Brain microvascular endothelial cell (primary cell): Measurements from ENCODE around the gene CD151.

Source experiments
- DNase-seq: peaks from one replicate; pipeline ENCODE4 v3.0.0-alpha.2; 2020
- H3K27ac ChIP-seq: fragments of 250-450 bp; sonication (Bioruptor Pico); 2 replicates; pipeline ENCODE4 v1.5.1; 2020; ENCODE audit warnings: mild to moderate bottlenecking, moderate library complexity
- H3K27me3 ChIP-seq: fragments of 250-450 bp; sonication (Bioruptor Pico); replicated peaks from 2 replicates; pipeline ENCODE4 v1.5.1; 2020; ENCODE audit warnings: mild to moderate bottlenecking
- H3K36me3 ChIP-seq: fragments of 250-450 bp; sonication (Bioruptor Pico); replicated peaks from 2 replicates; pipeline ENCODE4 v1.5.1; 2020; ENCODE audit warnings: mild to moderate bottlenecking
- H3K4me3 ChIP-seq: 2 replicates; pipeline ENCODE4 v1.5.1; 2011; ENCODE audit warnings: low read depth, mild to moderate bottlenecking, control low read depth, low read length, moderate library complexity
- in situ Hi-C: cut with HindIII; loops from 2 replicates; pipeline ENCODE4 v1.10.0; 2017; ENCODE audit warnings: low sequenced_read_pairs, low pct_ligation_motif_present
- TF ChIP-seq, protein P1 (sequence below): IDR thresholded peaks from 2 replicates; pipeline ENCODE4 v1.5.1; 2011; ENCODE audit warnings: low read depth, mild to moderate bottlenecking, moderate library complexity, low read length, control low read depth, inconsistent platforms; ENCODE audit errors: missing control alignments

The CD151 gene

DNA sequence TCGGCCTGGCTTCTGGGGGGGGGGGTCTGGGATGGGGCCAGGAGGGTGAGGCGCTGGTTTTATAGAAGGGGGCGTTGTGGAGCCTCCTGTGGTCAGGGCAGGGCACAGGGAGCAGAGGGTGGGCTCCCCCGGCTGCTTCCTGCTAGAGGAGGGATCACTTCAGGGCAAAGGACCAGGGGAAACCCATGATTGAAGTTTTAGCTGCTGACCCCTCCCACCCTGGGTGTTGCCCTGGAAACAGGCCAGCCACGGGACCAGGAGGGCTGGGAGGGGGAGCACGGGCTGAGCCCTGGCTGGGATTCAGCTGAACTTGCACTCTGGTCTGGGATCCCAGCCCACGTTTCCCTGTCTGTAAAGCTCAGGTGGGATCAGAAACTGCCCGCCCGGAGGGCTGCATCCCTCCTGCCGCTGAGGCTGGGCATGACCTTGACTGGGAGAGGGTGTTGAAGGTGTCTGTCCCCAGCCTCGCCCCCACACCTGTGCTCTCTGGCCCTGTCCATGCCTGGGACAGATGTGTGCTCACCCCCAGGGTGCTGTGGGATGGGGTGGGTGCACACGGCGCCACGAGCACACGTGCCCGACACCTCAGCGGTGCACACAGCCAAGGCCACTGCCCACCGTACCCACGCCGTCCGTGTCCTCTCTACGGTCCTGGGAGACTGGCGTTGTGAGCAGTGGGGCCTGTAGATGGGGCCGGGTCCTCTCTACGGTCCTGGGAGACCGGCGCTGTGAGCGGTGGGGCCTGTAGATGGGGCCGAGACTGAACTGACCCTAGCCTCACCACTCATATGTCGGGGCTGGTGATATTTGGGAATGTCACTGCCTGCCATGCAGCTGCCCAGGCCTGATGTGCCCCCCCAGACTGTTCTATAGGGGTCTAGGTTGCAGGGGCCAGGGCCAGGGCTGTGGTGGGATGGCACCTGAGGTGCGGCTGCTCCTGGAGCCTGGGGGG is 12.2 kb downstream of the CD151 start:
- no peak overlapping the region for H3K27ac ChIP-seq
- DNase-seq: no peak
- H3K4me3 ChIP-seq: peak overlapping the region; percentile 91

DNA sequence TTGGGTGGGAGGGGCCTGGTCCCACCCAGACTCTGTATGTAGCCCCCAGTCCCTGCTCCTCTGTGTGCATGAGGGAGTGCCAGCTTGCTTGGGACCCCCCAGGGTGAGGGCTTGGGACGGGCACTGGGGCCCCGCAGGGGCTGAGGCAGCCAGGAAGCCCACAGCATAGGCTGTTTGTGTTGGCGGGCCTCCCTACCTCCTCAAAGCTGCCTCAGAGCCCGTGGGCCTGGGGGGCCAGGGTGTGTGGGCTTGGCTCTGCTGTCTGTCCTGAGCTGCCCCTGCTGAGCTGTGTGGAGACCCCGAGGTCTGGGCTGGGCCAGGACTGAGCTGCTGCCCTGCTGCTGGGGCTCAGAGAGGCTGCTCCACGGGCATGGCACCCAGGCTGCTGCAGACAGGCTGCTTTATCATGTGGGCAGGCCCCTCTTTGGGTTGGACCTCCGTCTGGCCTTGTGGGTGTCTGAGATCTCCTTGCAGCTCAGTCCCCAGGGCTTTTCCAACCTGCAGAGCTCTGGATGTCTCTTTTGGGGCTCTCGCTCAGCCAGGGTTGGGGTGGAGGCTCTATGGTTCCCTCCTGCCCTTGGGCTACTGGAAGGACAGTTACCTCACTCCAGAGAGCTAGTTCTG is 13.2 kb downstream of the CD151 start:
- no peak for DNase-seq
- no peak overlapping the region for H3K27ac ChIP-seq
- H3K27me3 ChIP-seq: no peaks in the 10 kb centered on the region
- in situ Hi-C loops: no loop called here
- peaks cover 3% of the 10 kb centered on the region for H3K36me3 ChIP-seq
- peak overlapping the region; percentile 15 for H3K4me3 ChIP-seq
- TF ChIP-seq, protein P1, sequence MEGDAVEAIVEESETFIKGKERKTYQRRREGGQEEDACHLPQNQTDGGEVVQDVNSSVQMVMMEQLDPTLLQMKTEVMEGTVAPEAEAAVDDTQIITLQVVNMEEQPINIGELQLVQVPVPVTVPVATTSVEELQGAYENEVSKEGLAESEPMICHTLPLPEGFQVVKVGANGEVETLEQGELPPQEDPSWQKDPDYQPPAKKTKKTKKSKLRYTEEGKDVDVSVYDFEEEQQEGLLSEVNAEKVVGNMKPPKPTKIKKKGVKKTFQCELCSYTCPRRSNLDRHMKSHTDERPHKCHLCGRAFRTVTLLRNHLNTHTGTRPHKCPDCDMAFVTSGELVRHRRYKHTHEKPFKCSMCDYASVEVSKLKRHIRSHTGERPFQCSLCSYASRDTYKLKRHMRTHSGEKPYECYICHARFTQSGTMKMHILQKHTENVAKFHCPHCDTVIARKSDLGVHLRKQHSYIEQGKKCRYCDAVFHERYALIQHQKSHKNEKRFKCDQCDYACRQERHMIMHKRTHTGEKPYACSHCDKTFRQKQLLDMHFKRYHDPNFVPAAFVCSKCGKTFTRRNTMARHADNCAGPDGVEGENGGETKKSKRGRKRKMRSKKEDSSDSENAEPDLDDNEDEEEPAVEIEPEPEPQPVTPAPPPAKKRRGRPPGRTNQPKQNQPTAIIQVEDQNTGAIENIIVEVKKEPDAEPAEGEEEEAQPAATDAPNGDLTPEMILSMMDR: no peak

More for the DNA sequence above, 12.2 kb downstream of the CD151 start:
- Histone ChIP-seq H3K27me3 (no peaks in the 10 kb centered on the region), H3K36me3 (peaks cover 13% of the 10 kb centered on the region)
- in situ Hi-C loops: no loop called here
- TF ChIP-seq, protein P1: no peak

DNA sequence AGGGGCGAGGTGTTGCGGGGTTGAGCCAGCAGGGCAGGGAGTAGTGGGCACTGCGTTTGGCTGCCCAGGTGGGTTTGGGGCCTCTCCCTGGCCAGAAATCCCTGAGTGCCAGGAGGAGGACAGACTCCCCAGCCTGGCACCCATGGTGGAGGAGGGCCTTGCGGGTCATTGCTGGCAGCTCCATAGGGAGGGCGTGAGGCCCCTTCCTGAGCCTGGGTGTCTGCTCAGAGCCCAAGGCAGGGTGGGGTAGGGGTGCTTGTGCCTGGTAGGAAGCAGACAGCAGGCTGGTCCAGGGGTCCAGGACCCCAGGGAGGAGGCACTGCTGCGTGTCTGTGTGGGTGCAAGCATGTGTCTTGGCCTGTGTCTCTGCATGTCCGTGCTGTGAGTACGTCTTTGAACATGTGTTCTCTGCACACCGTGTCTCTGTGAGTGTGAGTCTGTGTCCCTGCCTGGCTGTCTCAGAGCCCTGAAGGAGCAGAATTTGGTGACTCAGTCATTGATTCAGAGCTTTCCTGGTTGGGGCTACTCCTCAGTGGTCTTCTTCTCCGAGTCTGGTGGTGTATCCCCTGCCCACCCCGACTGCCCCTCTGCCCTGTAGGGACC is 13.8 kb downstream of the CD151 start:
- TF ChIP-seq, protein P1: no peak
- Histone ChIP-seq H3K27ac (no peak overlapping the region), H3K27me3 (no peaks in the 10 kb centered on the region), H3K36me3 (no peaks in the 10 kb centered on the region), H3K4me3 (no peak overlapping the region)
- DNase-seq: no peak
- in situ Hi-C loops: no loop called here

DNA sequence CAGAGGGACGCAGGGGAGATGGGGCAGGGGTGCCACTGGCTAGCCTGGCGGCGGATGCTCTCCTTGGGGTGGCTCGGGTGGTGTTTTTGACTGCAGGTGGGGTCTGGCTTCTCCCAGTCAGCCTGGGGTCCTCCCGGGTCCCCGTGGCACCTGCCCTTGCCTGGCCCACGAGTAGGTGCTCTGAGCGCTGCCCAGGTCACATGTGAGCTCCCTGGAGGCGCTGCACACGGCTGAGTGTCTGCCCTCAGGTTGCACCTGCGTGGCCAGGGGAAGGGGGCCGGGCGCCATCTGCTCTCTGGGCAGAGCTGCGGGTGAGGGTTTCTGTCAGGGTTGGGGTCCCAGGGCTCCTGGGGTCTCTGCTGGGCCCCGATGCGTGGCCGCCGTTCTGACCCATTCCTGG is 15.1 kb downstream of the CD151 start:
- Histone ChIP-seq H3K27me3 (no peaks in the 10 kb centered on the region), H3K36me3 (no peaks in the 10 kb centered on the region), H3K4me3 (no peak overlapping the region), H3K27ac (no peak overlapping the region)
- TF ChIP-seq, protein P1: no peak
- no peak for DNase-seq
- in situ Hi-C loops: no loop called here

DNA sequence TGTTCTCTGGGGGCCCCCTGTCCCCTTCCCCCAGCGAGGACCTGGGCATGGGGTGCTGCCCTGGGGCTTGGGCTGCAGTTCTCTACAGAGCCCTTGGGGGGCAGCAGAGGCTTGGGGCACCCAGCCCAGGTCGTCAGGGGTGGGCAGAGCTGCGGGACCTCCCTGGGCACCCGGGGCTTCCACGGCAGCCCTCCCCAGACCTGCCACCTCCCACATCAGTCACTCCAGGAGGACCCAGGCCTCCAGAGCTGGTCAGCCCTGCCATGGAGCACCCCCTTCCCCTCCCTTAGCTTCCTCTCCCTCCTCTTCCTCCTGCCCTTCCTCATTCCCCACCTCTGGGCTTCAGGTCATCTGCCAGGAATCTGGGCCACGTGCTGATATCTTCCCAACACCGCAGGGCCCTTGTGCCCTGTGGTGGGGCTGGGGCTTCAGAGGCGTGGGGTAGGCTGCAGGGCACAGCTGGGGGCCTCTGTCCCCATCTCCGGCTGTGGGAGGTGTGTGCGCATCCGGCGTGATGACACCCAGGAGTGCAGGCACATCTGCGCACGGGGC is 15.7 kb downstream of the CD151 start:
- Histone ChIP-seq H3K27ac (no peak overlapping the region), H3K36me3 (no peaks in the 10 kb centered on the region), H3K4me3 (no peak overlapping the region), H3K27me3 (no peaks in the 10 kb centered on the region)
- in situ Hi-C loops: no loop called here
- DNase-seq: no peak
- TF ChIP-seq, protein P1: peak; percentile 95
